Transverse colon (tissue), 4 donors: ENCODE data around the gene ZNF106. TPM values are rescaled to one million over a fixed set of nuclear protein-coding genes. Genes with fewer than 3 reads are reported as not detected.

Experiments
- DNase-seq: peaks from one replicate; pipeline ENCODE4 v3.0.0-alpha.2; 2019
- H3K27ac ChIP-seq, 4 donors: fragments of 200-600 bp; sonication (generic); 2 replicates each; pipeline ENCODE4 v1.5.1; 2016 to 2018; ENCODE audit warnings: inconsistent platforms in 4 of 4
- H3K27me3 ChIP-seq: fragments of 200-600 bp; sonication (generic); 2 replicates; pipeline ENCODE4 v1.5.1; 2017; ENCODE audit warnings: inconsistent platforms
- H3K36me3 ChIP-seq, 4 donors: fragments of 200-600 bp; sonication (generic); 2 replicates each; pipeline ENCODE4 v1.5.1; 2017 to 2019; ENCODE audit warnings: inconsistent platforms in 4 of 4
- H3K4me1 ChIP-seq, 4 donors: fragments of 200-600 bp; sonication (generic); 2 replicates each; pipeline ENCODE4 v1.5.1; 2017 to 2020; ENCODE audit warnings: inconsistent platforms in 4 of 4
- H3K4me3 ChIP-seq, 4 donors: fragments of 200-600 bp; sonication (generic); 1 replicate in 1 of 4; 2 replicates in 3 of 4; pipeline versions ENCODE4 v1.5.1 to v1.6.1; 2017 to 2019; ENCODE audit warnings: inconsistent platforms in 4 of 4
- H3K9me3 ChIP-seq, 2 donors: fragments of 200-600 bp; sonication (generic); 2 replicates each; pipeline ENCODE4 v1.5.1; 2017 to 2019; ENCODE audit warnings: inconsistent platforms in 2 of 2
- CTCF ChIP-seq, 5 experiments: fragments of 200-600 bp in 3 of 5; fragments of 450-650 bp in 2 of 5; sonication (generic) in 3 of 5; IDR thresholded peaks; 1 replicate in 2 of 5; 2 replicates in 3 of 5; pipeline ENCODE4 v1.5.1; 2016 to 2017; ENCODE audit warnings: antibody characterized with exemption in 5 of 5, inconsistent platforms in 3 of 5, mild to moderate bottlenecking in 2 of 5, moderate library complexity in 1 of 5
- EP300 ChIP-seq: sonication (generic); formaldehyde crosslinking; IDR thresholded peaks from one replicate; pipeline ENCODE4 v1.6.1; 2017; ENCODE audit warnings: antibody characterized with exemption, low read depth
- POLR2A ChIP-seq: fragments of 450-650 bp; IDR thresholded peaks from one replicate; pipeline ENCODE4 v1.6.1; 2016; ENCODE audit warnings: antibody characterized with exemption, mild to moderate bottlenecking, moderate library complexity
- POLR2AphosphoS5 ChIP-seq, 3 donors: sonication (generic); formaldehyde crosslinking; IDR thresholded peaks; one replicate each; pipeline ENCODE4 v1.6.1; 2016; ENCODE audit warnings: antibody characterized with exemption in 3 of 3
- WGBS, 2 donors: methylation state at CpG; one replicate each; pipeline ENCODE4 v1.1.5; 2018; ENCODE audit warnings: low coverage in 1 of 2; 5-methylcytosine and 5-hydroxymethylcytosine counted together
- in situ Hi-C, 4 donors: fragments of 200-750 bp; cut with MboI; loops; one replicate each; pipeline versions ENCODE4 v1.15.0 to v1.15.1; 2017; ENCODE audit warnings: low sequenced_read_pairs in 3 of 4, low pct_ligation_motif_present in 1 of 4, low pct_unique_long_range_greater_than_20kb in 1 of 4
- intact Hi-C: fragments of 100-400 bp; cut with DNase I; formaldehyde crosslinking; loops from one replicate; pipeline ENCODE4 v1.15.1; 2023; ENCODE audit warnings: low total_unique reads
- total RNA-seq, 4 donors: library from RNA; depleted of rRNA; stranded (reverse); fragments of >200 nt; gene quantifications; one replicate each; pipeline ENCODE4 v1.1.0, GENCODE V29; 2016

The ZNF106 gene
- total RNA-seq, 4 donors from 2014 or later: 44.2 to 60.6 (median 50.0) TPM

- Histone ChIP-seq H3K27me3 (no peaks in the 10 kb centered on the region), H3K36me3 (peaks cover 0 to 58% (median 25%) of the 10 kb centered on the region in 4 donors), H3K4me3 (no peak overlapping the region), H3K4me1 (no peaks in the 10 kb centered on the region), H3K27ac (no peak overlapping the region), H3K9me3 (no peaks in the 10 kb centered on the region)
- intact Hi-C loops: no loop called here
- in situ Hi-C loops: no loop called here
- no peak for DNase-seq
- TF ChIP-seq EP300: no peak
Observed at GRCh38 chr15:42445551-42445950, 45.4 kb downstream of the ZNF106 start.

GRCh38 chr15:42444415-42445063, 46.4 kb downstream of the ZNF106 start:
- Histone ChIP-seq H3K27ac (no peak overlapping the region), H3K4me3 (no peak overlapping the region), H3K9me3 (no peaks in the 10 kb centered on the region), H3K27me3 (no peaks in the 10 kb centered on the region), H3K36me3 (peaks cover 0 to 56% (median 22%) of the 10 kb centered on the region in 4 donors), H3K4me1 (no peaks in the 10 kb centered on the region)
- intact Hi-C loops: no loop called here
- 84 to 89% methylated on average over 3 to 5 of the region's 5 CpGs for WGBS, 2 donors
- in situ Hi-C loops: no loop called here
- no peak for DNase-seq
- no peak for TF ChIP-seq POLR2AphosphoS5 (IDR thresholded peaks at IDR 0.05)

GRCh38 chr15:42427429-42428223, 63.3 kb downstream of the ZNF106 start:
- H3K27me3 ChIP-seq: no peaks in the 10 kb centered on the region
- no peak for DNase-seq
- no peak overlapping the region for H3K27ac ChIP-seq
- intact Hi-C loops (no loop called here), in situ Hi-C loops (no loop called here)
- TF ChIP-seq POLR2AphosphoS5 (IDR thresholded peaks at IDR 0.05): no peak
- TF ChIP-seq POLR2A: no peak
- TF ChIP-seq EP300: no peak
- no peak for TF ChIP-seq CTCF (IDR thresholded peaks at IDR 0.05)
- no peaks in the 10 kb centered on the region for H3K9me3 ChIP-seq
- WGBS, 2 donors: 92 to 94% methylated on average over 6 to 7 of the region's 7 CpGs
- H3K36me3 ChIP-seq: peaks cover 0 to 91% (median 39%) of the 10 kb centered on the region in 4 donors
- no peaks in the 10 kb centered on the region for H3K4me1 ChIP-seq
- no peak overlapping the region for H3K4me3 ChIP-seq

- no peak overlapping the region for H3K27ac ChIP-seq
- peaks cover 0 to 94% (median 39%) of the 10 kb centered on the region in 4 donors for H3K36me3 ChIP-seq
- intact Hi-C loops: no loop called here
- no peak for DNase-seq
- H3K4me3 ChIP-seq: no peak overlapping the region
- no peaks in the 10 kb centered on the region for H3K4me1 ChIP-seq
- in situ Hi-C loops: no loop called here
- no peaks in the 10 kb centered on the region for H3K27me3 ChIP-seq
- 87 to 90% methylated on average over 2 of the region's 2 CpGs for WGBS, 2 donors
- no peaks in the 10 kb centered on the region for H3K9me3 ChIP-seq
- no peak for TF ChIP-seq EP300
- no peak for TF ChIP-seq CTCF (IDR thresholded peaks at IDR 0.05)
- no peak for TF ChIP-seq POLR2AphosphoS5 (IDR thresholded peaks at IDR 0.05)
Observed at GRCh38 chr15:42421376-42421775, 69.6 kb downstream of the ZNF106 start.

GRCh38 chr15:42419369-42419768, 71.6 kb downstream of the ZNF106 start:
- Histone ChIP-seq H3K27me3 (no peaks in the 10 kb centered on the region), H3K27ac (no peak overlapping the region), H3K4me1 (no peaks in the 10 kb centered on the region), H3K4me3 (no peak overlapping the region), H3K36me3 (peaks cover 0 to 87% (median 34%) of the 10 kb centered on the region in 4 donors), H3K9me3 (no peaks in the 10 kb centered on the region)
- in situ Hi-C loops: no loop called here
- intact Hi-C loops: no loop called here
- TF ChIP-seq POLR2A: no peak
- TF ChIP-seq CTCF (IDR thresholded peaks at IDR 0.05): no peak
- no peak for TF ChIP-seq POLR2AphosphoS5 (IDR thresholded peaks at IDR 0.05)
- no peak for TF ChIP-seq EP300
- WGBS, 2 donors: 87 to 89% methylated on average over 4 to 7 of the region's 7 CpGs
- no peak for DNase-seq
